OCI-LY7 (cell line): Measurements from ENCODE around the gene AFG3L2. TPM values are rescaled to one million over a fixed set of nuclear protein-coding genes. Genes with fewer than 3 reads are reported as not detected.
A peak's percentile ranks its signal among the peaks of the same experiment; 100 is the strongest.

Experiments used
- BruUV-seq: library from RNA; stranded (reverse); fragments of 400-500 nt; replicated peaks from 2 replicates; lab custom pipeline; 2021; lab: Mats Ljungman, UMichigan
- CTCF ChIA-PET: fragments of 300-600 bp; sonication (Branson Sonifier 250); formaldehyde crosslinking; loops from one replicate; lab custom pipeline; 2022; ENCODE audit warnings: antibody characterized with exemption; ENCODE audit not compliant: unreplicated experiment; lab: Charles Lee
- POLR2A ChIA-PET: fragments of 300-600 bp; sonication (Branson Sonifier 250); formaldehyde crosslinking; loops from one replicate; lab custom pipeline; 2022; ENCODE audit warnings: antibody characterized with exemption; lab: Charles Lee
- DNase-seq: peaks from one replicate; pipeline ENCODE4 v3.0.0-alpha.2; 2015; ENCODE audit warnings: low spot score
- H2AFZ ChIP-seq: fragments of 200-600 bp; sonication (generic), shearing (Covaris generic); 2 replicates; pipeline ENCODE4 v1.6.1; 2014; ENCODE audit warnings: mild to moderate bottlenecking, antibody characterized with exemption, low read length, moderate library complexity
- H3K27ac ChIP-seq: fragments of 200-600 bp; sonication (generic); 2 replicates; pipeline ENCODE4 v1.5.1; 2014; ENCODE audit warnings: mixed run types, low read depth, mild to moderate bottlenecking, moderate library complexity, low read length, inconsistent platforms; ENCODE audit not compliant: poor library complexity, severe bottlenecking
- H3K36me3 ChIP-seq: fragments of 200-600 bp; sonication (generic); 2 replicates; pipeline ENCODE4 v1.6.1; 2014; ENCODE audit warnings: mild to moderate bottlenecking, antibody characterized with exemption, low read length, moderate library complexity, mixed read lengths; ENCODE audit not compliant: insufficient read depth
- H3K4me1 ChIP-seq: fragments of 200-600 bp; sonication (generic); 2 replicates; pipeline ENCODE4 v1.5.1; 2014; ENCODE audit warnings: mild to moderate bottlenecking, low read length; ENCODE audit not compliant: insufficient read depth, poor library complexity, severe bottlenecking
- H3K4me2 ChIP-seq: fragments of 200-600 bp; sonication (generic); 2 replicates; pipeline ENCODE4 v1.6.1; 2014; ENCODE audit warnings: mild to moderate bottlenecking, low read length
- H3K4me3 ChIP-seq: fragments of 200-600 bp; sonication (generic); 2 replicates; pipeline ENCODE4 v1.5.1; 2014; ENCODE audit warnings: mild to moderate bottlenecking, low read depth, low read length; ENCODE audit not compliant: poor library complexity, severe bottlenecking
- H3K79me2 ChIP-seq: fragments of 200-600 bp; sonication (generic); 2 replicates; pipeline ENCODE4 v1.6.1; 2016; ENCODE audit warnings: low read depth, mild to moderate bottlenecking, low read length, moderate library complexity, mixed read lengths; ENCODE audit not compliant: insufficient read depth
- H3K9me2 ChIP-seq: fragments of 200-600 bp; sonication (generic); 2 replicates; pipeline ENCODE4 v1.6.1; 2016; ENCODE audit warnings: mild to moderate bottlenecking, low read length, mixed read lengths; ENCODE audit not compliant: insufficient read depth
- H3K9me3 ChIP-seq: fragments of 200-600 bp; sonication (generic); 2 replicates; pipeline ENCODE4 v1.6.1; 2014; ENCODE audit warnings: mild to moderate bottlenecking, mixed run types, low read length, mixed read lengths
- H4K20me1 ChIP-seq: fragments of 200-600 bp; sonication (generic); 2 replicates; pipeline ENCODE4 v1.6.1; 2014; ENCODE audit warnings: mild to moderate bottlenecking, antibody characterized with exemption, low read length, moderate library complexity, mixed read lengths; ENCODE audit not compliant: insufficient read depth
- EZH2phosphoT487 ChIP-seq: fragments of 200-600 bp; sonication (generic); IDR thresholded peaks from 2 replicates; pipeline ENCODE4 v1.6.1; 2018; ENCODE audit warnings: low read depth, borderline replicate concordance, mild to moderate bottlenecking, mixed run types, antibody characterized with exemption, low read length, moderate library complexity, mixed read lengths
- intact Hi-C: fragments of 100-400 bp; cut with micrococcal nuclease; formaldehyde crosslinking; loops from one replicate; pipeline ENCODE4 v1.10.0; 2022; ENCODE audit not compliant: unreplicated experiment
- total RNA-seq, 2 experiments: library from RNA; depleted of rRNA in 1 of 2; stranded (reverse); fragments of >200 nt in 1 of 2; shearing (Covaris generic) in 1 of 2; gene quantifications; 2 replicates each; pipeline ENCODE4 v1.2.3, GENCODE V29; 2014 to 2022
- TF ChIP-seq, protein P1 (sequence below): fragments of 200-600 bp; sonication (generic); conservative IDR thresholded peaks from 2 replicates; pipeline ENCODE4 v1.5.1; 2014; ENCODE audit warnings: mild to moderate bottlenecking, antibody characterized with exemption, low read length, moderate library complexity, mixed read lengths

AFG3L2 gene
- total RNA-seq, 2 experiments from 2014 or later, result 44.8 to 72.7 TPM

DNA sequence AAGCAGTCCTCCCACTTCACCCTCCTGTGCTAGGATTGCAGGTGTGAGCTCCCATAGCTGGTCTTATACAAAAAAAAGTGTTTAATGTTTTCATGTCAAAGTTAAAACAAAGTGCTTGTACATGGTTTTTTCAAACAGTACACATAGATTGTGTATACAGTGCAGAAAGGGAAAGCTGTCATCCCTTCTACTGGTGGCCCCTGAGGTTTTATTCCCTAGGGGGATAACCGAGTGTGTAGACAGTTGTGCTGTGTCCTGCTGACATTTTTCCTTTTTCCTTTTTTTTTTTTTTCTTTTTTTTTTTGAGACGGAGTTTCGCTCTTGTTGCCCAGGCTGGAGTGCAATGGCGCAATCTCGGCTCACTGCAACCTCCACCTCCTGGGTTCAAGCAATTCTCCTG is 58.2 kb downstream of the AFG3L2 start:
- Histone ChIP-seq H4K20me1 (no peaks in the 10 kb centered on the region), H3K27ac (peak overlapping the region; percentile 49), H3K4me2 (peak overlapping the region; percentile 59; the same call in 1 of the 2 replicates), H3K9me3 (no peaks in the 10 kb centered on the region), H3K4me1 (peaks cover 58% of the 10 kb centered on the region), H3K79me2 (no peaks in the 10 kb centered on the region), H3K36me3 (peaks cover 5% of the 10 kb centered on the region), H3K4me3 (no peak overlapping the region), H3K9me2 (no peaks in the 10 kb centered on the region), H2AFZ (no peak overlapping the region)
- POLR2A ChIA-PET, result interaction anchor here (0.6 to 1.9 kb wide), 3 partner anchors 9 to 296 kb away, joined by 3 to 9 read pairs (median 3); partner anchors contain the start of gene AFG3L2
- intact Hi-C loops, result loop anchor here (5.0 kb wide), 1 partner anchor 58 kb away; the partner anchor contains the start of gene AFG3L2
- no TSS peak for BruUV-seq
- no peak for DNase-seq
- TF ChIP-seq EZH2phosphoT487, result no peak
- TF ChIP-seq, protein P1, sequence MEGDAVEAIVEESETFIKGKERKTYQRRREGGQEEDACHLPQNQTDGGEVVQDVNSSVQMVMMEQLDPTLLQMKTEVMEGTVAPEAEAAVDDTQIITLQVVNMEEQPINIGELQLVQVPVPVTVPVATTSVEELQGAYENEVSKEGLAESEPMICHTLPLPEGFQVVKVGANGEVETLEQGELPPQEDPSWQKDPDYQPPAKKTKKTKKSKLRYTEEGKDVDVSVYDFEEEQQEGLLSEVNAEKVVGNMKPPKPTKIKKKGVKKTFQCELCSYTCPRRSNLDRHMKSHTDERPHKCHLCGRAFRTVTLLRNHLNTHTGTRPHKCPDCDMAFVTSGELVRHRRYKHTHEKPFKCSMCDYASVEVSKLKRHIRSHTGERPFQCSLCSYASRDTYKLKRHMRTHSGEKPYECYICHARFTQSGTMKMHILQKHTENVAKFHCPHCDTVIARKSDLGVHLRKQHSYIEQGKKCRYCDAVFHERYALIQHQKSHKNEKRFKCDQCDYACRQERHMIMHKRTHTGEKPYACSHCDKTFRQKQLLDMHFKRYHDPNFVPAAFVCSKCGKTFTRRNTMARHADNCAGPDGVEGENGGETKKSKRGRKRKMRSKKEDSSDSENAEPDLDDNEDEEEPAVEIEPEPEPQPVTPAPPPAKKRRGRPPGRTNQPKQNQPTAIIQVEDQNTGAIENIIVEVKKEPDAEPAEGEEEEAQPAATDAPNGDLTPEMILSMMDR, result no peak
- CTCF ChIA-PET, result interaction anchor here (1.0 kb wide), 1 partner anchor 9 kb away, joined by 4 read pairs; no protein-coding TSS in a partner anchor

DNA sequence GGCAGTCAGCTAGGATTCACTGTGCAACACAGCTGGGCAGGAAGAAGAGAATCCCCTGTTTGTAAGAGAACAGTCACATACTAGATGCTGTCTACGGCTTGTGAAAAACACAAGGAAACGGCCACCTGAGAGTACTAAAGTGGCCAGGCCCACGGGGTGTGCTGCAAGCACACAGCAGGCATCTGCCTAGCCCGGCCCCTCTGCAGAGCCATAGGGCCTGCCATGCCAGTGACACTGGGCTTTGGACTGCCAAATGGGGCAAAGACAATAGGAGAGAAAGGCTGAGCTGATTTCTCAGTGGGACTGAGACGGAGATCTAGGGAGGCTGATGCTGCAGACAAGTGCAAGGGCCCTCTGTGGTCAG is 58.7 kb downstream of the AFG3L2 start:
- peak; percentile 51 for DNase-seq
- Histone ChIP-seq H3K4me3 (peak overlapping the region; percentile 17), H3K9me2 (no peaks in the 10 kb centered on the region), H3K9me3 (peaks cover 3% of the 10 kb centered on the region), H3K79me2 (no peaks in the 10 kb centered on the region), H3K36me3 (peaks cover 5% of the 10 kb centered on the region; the same call in 1 of the 2 replicates), H3K27ac (peak overlapping the region; percentile 49), H3K4me2 (peak overlapping the region; percentile 59), H3K4me1 (peaks cover 61% of the 10 kb centered on the region), H2AFZ (peak overlapping the region; percentile 72; the same call in 1 of the 2 replicates), H4K20me1 (no peaks in the 10 kb centered on the region)
- TF ChIP-seq EZH2phosphoT487, result no peak
- TF ChIP-seq, protein P1, result no peak
- BruUV-seq, result no TSS peak
- ChIA-PET POLR2A (interaction anchor here (0.7 to 1.9 kb wide), 3 partner anchors 10 to 59 kb away, joined by 3 to 9 read pairs (median 3); partner anchors contain the start of gene AFG3L2), CTCF (interaction anchor here (1.0 kb wide), 1 partner anchor 9 kb away, joined by 4 read pairs; no protein-coding TSS in a partner anchor)
- intact Hi-C loops, result loop anchor here (5.0 kb wide), 1 partner anchor 59 kb away; the partner anchor contains the start of gene AFG3L2
